Peyer's patch (tissue), 4 donors: ENCODE results near the gene CCDC188. TPM values are rescaled to one million over a fixed set of nuclear protein-coding genes. Genes with fewer than 3 reads are reported as not detected.

Source experiments
- DNase-seq, 3 donors: peaks; one replicate each; pipeline ENCODE4 v3.0.0-alpha.2; 2017 to 2019
- H3K27ac ChIP-seq, 4 donors: fragments of 200-600 bp; sonication (generic); one replicate each; pipeline ENCODE4 v1.5.1; 2016 to 2019
- H3K27me3 ChIP-seq, 2 donors: fragments of 200-600 bp; sonication (generic); one replicate each; pipeline ENCODE4 v1.5.1; 2019
- H3K36me3 ChIP-seq, 3 donors: fragments of 200-600 bp; sonication (generic); one replicate each; pipeline ENCODE4 v1.5.1; 2016 to 2019
- H3K4me1 ChIP-seq, 4 donors: fragments of 200-600 bp; sonication (generic); one replicate each; pipeline ENCODE4 v1.5.1; 2016 to 2019
- H3K4me3 ChIP-seq, 4 donors: fragments of 200-600 bp; sonication (generic); 1 replicate in 3 of 4; 2 replicates in 1 of 4; pipeline ENCODE4 v1.5.1; 2016 to 2019; ENCODE audit warnings: mild to moderate bottlenecking in 1 of 4
- H3K9me3 ChIP-seq, 4 donors: fragments of 200-600 bp; sonication (generic); one replicate each; pipeline ENCODE4 v1.5.1; 2016 to 2019; ENCODE audit warnings: mild to moderate bottlenecking in 1 of 4
- CTCF ChIP-seq, 6 experiments: fragments of 450-650 bp in 4 of 6; fragments of 200-600 bp in 2 of 6; sonication (generic) in 1 of 6; IDR thresholded peaks; one replicate each; pipeline ENCODE4 v1.5.1; 2017 to 2019; ENCODE audit warnings: antibody characterized with exemption in 6 of 6, mild to moderate bottlenecking in 3 of 6, moderate library complexity in 1 of 6
- POLR2A ChIP-seq, 2 donors: fragments of 450-650 bp; IDR thresholded peaks; one replicate each; pipeline ENCODE4 v1.5.1; 2017; ENCODE audit warnings: antibody characterized with exemption in 2 of 2, mild to moderate bottlenecking in 2 of 2, moderate library complexity in 2 of 2
- total RNA-seq, 4 donors: library from RNA; depleted of rRNA; stranded (reverse); fragments of >200 nt; gene quantifications; one replicate each; pipeline ENCODE4 v1.1.0, GENCODE V29; 2016

Gene CCDC188
- total RNA-seq, 4 donors from 2014 or later = 6.6 TPM; not detected in 3

- DNase-seq = no peak
- Histone ChIP-seq H3K4me3 (no peak overlapping the region), H3K4me1 (peaks cover 0 to 4% (median 0%) of the 10 kb centered on the region in 4 donors)
These were observed 25.7 kb upstream of the CCDC188 start for GRCh38 chr22:20176421-20177085.

GRCh38 chr22:20175597-20175900 is 24.7 kb upstream of the CCDC188 start:
- TF ChIP-seq CTCF (IDR thresholded peaks at IDR 0.05) (peak in 1 of 6 experiments; percentile 17), POLR2A (IDR thresholded peaks at IDR 0.05) (no peak)
- Histone ChIP-seq H3K4me1 (no peaks in the 10 kb centered on the region), H3K9me3 (no peaks in the 10 kb centered on the region), H3K4me3 (no peak overlapping the region), H3K36me3 (no peaks in the 10 kb centered on the region), H3K27ac (no peak overlapping the region), H3K27me3 (no peaks in the 10 kb centered on the region)
- DNase-seq = no peak

More at GRCh38 chr22:20176421-20177085, 25.7 kb upstream of the CCDC188 start:
- no peaks in the 10 kb centered on the region for H3K9me3 ChIP-seq
- H3K27me3 ChIP-seq = no peaks in the 10 kb centered on the region
- H3K36me3 ChIP-seq = no peaks in the 10 kb centered on the region
- TF ChIP-seq CTCF (IDR thresholded peaks at IDR 0.05) (no peak), POLR2A (IDR thresholded peaks at IDR 0.05) (no peak)
- no peak overlapping the region for H3K27ac ChIP-seq

GRCh38 chr22:20174785-20175596 is 24.1 kb upstream of the CCDC188 start:
- no peak overlapping the region for H3K4me3 ChIP-seq
- H3K36me3 ChIP-seq = no peaks in the 10 kb centered on the region
- H3K27me3 ChIP-seq = no peaks in the 10 kb centered on the region
- DNase-seq = no peak
- H3K4me1 ChIP-seq = no peaks in the 10 kb centered on the region
- no peak overlapping the region for H3K27ac ChIP-seq
- no peak for TF ChIP-seq POLR2A (IDR thresholded peaks at IDR 0.05)
- TF ChIP-seq CTCF (IDR thresholded peaks at IDR 0.05) = peak in 3 of 6 experiments; percentile 5 to 47 (median 28)
- no peaks in the 10 kb centered on the region for H3K9me3 ChIP-seq

GRCh38 chr22:20173772-20174171 is 22.9 kb upstream of the CCDC188 start:
- Histone ChIP-seq H3K9me3 (no peaks in the 10 kb centered on the region), H3K27ac (no peak overlapping the region), H3K27me3 (no peaks in the 10 kb centered on the region), H3K36me3 (no peaks in the 10 kb centered on the region), H3K4me1 (no peaks in the 10 kb centered on the region), H3K4me3 (no peak overlapping the region)
- no peak for DNase-seq
- no peak for TF ChIP-seq CTCF (IDR thresholded peaks at IDR 0.05)
- TF ChIP-seq POLR2A (IDR thresholded peaks at IDR 0.05) = no peak

GRCh38 chr22:20173246-20173645 is 22.4 kb upstream of the CCDC188 start:
- H3K9me3 ChIP-seq = no peaks in the 10 kb centered on the region
- H3K27ac ChIP-seq = no peak overlapping the region
- TF ChIP-seq POLR2A (IDR thresholded peaks at IDR 0.05) (no peak), CTCF (IDR thresholded peaks at IDR 0.05) (no peak)
- no peaks in the 10 kb centered on the region for H3K36me3 ChIP-seq
- no peaks in the 10 kb centered on the region for H3K4me1 ChIP-seq
- H3K4me3 ChIP-seq = no peak overlapping the region
- DNase-seq = no peak
- no peaks in the 10 kb centered on the region for H3K27me3 ChIP-seq
